NCI-H2107 (cell line): ENCODE measurements around the gene KIF21B.
"Not testable (repeated sequence)": the region's sequence is repeated elsewhere in the genome, so short reads cannot be mapped to it uniquely, and the experiment has no call there.

Experiments
- DNase-seq: peaks from one replicate; lab custom pipeline; 2025; lab: John Stamatoyannopoulos, UW

KIF21B gene

DNA sequence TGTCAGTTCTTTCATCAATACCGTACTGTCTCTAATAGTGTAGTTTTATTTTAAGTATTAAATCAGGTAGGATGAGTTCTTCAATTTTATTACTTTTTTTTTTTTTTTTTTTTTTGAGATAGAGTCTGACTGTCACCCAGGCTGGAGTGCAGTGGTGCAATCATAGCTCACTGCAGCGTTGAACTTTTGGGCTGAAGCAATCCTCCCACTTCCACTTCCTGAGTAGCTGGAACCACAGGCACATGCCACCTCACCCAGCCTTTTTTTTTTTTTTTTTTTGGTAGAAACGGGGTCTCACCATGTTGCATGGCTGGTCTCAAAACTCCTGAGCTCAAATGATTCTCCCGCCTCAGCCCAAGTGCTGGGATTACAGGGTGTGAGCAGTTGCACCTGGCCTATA is 84.6 kb downstream of the KIF21B start:
- no peak for DNase-seq

DNA sequence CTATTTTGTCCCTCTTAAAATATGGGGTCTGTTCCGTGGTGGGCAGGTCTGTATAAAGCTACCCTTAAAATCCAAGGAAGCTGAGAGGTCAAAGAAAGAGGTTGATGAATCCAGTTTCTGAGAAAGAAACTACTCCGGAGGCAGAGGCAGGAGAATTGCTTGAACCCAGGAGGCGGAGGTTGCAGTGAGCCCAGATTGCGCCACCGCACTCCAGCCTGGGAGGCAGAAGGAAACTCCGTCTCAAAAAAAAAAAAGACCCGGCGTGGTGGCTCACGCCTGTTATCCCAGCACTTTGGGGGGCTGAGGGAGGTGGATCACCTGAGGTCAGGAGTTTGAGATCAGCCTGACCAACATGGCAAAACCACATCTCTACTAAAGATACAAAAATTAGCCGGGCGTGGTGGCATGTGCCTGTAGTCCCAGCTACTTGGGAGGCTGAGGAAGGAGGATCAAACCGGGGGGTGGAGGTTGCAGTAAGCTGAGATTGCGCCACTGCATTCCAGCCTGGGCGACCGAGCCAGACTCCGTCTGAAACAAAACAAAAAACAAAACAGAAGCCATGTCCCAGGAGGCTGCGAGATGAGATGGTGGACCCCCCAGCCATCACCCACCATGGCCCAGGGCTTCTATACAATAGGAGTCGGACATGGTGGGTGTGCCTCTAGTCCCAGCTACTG is 88.1 kb downstream of the KIF21B start:
- DNase-seq = not testable (repeated sequence)

DNA sequence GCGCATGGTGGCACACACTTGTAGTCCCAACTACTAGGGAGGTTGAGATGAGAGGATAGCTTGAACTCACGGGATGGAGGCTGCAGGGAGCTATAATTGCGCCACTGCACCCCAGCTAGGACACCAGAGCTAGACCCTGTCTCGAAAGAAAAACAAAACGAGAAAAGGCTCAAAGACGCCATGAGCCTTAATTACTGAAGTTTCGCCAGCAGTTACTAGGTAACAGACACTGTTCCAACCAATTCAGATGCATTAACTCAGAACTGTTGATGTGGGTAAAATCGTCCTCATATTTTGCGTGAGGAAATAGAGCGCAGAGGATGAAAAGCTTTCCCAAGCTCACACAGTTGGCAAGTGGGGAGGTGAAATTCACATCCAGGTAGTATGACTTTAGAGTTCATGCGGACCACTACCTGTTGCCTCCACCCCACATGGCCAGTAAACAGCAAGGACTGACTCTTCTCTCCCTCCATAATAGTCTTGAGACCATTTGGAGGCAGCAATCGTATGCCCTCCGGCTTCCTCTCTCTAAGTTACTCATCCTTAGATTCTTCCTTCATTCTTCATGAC is 88.8 kb downstream of the KIF21B start:
- DNase-seq = no peak

DNA sequence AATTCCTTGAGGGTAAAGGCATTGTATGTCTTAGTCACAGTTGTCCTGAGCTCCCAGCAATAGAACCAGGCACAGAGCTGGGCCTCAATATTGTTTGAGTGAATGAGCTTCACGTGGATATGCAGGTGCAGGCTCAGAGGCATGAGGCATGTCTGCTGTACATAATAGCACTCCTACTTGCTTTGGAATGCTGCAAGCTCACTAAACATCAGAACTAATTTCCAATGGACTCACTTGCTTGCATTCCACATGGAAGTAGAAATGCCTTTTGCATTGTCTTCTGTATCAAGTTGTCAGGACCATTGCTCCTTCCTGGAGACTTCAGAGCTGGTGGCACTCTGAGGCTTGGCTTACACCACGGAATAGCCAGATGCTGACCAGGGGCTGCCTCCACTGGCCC is 91.7 kb downstream of the KIF21B start:
- DNase-seq = no peak

DNA sequence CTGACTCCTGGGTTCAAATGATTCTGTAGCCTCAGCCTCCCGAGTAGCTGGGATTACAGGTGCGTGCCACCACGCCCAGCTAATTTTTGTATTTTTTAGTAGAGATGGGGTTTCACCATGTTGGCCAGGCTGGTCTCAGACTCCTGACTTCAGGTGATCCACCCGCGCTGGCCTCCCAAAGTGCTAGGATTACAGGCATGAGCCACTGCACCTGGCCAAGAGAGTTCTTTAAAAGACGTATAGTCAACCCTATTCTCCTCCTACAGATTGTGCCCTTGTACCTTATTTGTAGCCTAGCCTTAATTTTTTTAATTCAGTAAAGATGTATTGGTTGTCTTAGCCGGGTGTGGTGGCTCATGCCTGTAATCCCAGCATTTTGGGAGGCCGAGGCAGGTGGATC is 93.2 kb downstream of the KIF21B start:
- DNase-seq = not testable (repeated sequence)

DNA sequence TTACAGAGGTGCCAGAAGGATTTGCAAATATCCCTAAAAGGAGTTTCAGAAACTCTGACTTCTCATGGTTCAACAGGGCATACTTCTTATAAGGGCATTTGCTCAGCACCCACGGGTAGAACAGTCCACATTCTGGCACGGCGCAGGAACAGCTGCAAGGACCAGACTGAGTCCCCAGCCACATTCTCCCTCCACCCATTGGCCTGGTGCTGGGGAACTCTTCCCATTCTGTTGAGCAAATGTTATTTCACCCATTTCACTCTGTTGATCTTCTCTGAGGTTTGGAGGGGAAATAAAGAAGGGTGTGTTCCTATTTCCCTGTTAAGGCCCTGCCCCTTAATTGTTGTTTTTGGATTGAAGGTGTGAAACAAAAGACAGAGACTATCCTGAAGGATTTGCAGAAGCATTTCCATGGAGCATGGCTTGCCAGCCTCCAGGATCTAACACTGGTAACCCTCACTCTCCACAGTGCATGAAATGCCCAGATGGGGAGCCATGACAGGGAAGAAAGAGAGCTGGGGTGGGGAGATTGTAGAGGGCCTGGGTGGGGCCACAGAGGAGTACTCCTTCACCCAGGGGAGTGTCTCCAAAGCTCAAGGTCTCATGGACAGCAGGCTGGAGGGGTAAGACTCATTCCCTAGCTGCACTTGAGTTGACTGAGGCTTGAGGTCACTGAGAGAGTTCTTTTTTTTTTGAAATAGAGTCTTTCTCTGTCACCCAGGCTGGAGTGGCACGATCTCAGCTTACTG is 93.8 kb downstream of the KIF21B start:
- no peak for DNase-seq

DNA sequence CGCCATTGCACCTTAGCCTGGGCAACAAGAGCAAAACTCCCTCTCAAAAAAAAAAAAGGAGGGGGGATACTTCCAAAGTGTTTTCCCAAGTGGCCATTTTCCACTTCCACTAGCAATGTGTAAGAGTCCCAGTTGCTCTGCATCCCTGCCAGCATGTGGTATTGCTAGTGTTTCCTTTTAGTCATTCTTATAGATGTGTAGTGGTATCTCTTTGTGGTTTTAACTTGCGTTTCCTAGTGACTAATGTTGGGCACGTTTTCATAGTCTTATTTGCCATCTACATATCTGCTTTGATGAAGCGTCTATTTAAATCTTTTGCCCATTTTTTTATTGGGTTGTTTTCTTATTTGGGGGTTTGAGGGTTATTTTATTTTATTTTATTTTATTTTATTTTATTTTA is 97.7 kb downstream of the KIF21B start:
- no peak for DNase-seq

DNA sequence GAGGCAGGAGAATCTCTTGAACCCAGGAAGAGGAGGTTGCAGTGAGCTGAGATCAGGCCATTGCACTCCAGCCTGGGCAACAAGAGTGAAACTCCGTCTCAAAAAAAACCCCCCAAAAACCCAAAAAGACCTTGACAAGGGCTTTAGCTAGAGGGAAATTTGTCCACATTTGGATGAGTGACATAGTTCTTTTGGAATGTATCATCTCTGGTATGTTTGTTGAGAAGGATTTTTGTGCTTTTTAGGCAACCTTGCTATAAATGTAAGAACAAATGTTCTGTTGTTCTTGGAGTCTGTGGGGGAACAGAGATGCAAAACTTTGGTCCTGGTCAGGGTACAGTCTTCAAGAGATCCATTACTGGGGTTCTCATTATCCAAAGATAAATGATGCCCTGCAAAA is 99.9 kb downstream of the KIF21B start:
- no peak for DNase-seq

DNA sequence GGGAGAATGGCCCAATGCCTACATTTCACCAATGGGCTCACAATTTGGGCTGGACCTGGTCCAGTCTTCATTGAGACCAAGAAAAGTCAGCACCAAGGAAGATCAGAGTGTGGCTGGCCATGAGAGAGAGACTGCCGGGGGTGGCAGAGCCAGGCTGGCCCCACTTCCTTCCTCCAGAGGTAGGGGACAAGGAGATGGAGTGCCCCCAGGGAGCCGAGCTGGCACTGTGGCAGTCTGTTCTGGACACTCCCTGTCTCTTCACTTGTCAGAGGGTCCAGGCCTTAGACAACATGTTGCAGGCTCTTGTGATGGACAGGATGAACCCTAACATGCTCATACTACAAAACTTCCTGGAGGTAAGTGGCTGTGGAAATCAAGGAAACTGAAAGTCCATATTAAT is 101.1 kb downstream of the KIF21B start:
- DNase-seq = no peak

DNA sequence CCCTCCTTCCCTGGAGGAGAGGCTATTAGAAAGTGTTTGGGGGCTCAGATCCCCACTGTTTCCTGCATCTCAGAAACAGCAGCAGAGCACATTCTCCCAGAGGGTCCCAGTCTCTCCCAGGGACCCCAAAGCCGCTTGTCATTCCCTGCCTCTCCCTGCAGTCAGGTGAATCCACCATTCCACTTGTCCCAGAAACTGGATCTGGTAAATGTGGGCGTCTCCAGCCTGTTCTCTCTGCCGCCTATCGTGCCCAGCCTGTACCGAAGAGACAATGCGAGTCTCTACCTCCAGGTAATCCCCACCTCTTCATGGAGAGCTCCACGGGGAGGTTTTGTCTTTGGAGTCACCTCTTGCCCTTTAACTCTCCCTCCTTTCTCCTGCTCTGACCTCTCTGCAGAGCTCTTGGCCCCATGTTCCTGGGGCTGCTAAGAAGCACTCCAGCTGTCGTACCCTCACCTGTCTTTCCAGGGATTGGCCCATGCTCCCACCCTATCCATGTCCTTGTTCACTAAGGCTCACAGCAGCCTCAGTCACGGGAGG is 101.9 kb downstream of the KIF21B start:
- DNase-seq = no peak
